B cell (primary cell): ENCODE data around the gene ACRV1. TPM values are rescaled to one million over a fixed set of nuclear protein-coding genes. Genes with fewer than 3 reads are reported as not detected.

Experiments used
- ATAC-seq: fragments of 200-7000 bp; cut with Tn5 transposase; one replicate; pipeline ENCODE4 v1.10.0; 2021; ENCODE audit warnings: low read depth, mild to moderate bottlenecking, moderate number of reproducible peaks, moderate library complexity
- CTCF ChIA-PET: fragments of 350-600 bp; sonication (Branson Sonifier 250); formaldehyde crosslinking; loops from one replicate; lab custom pipeline; 2021; ENCODE audit warnings: antibody characterized with exemption, inconsistent platforms; lab: Charles Lee
- POLR2A ChIA-PET: fragments of 350-600 bp; sonication (Branson Sonifier 250); formaldehyde crosslinking; loops from one replicate; lab custom pipeline; 2021; ENCODE audit warnings: antibody characterized with exemption; lab: Charles Lee
- DNase-seq: peaks from one replicate; pipeline ENCODE4 v3.0.0; 2013
- H2AFZ ChIP-seq: 2 replicates; pipeline ENCODE4 v1.6.1; 2012; ENCODE audit warnings: mild to moderate bottlenecking, low read depth, low read length; ENCODE audit not compliant: insufficient read depth, poor library complexity, severe bottlenecking
- H3K27ac ChIP-seq, 2 donors: 1 replicate in 1 of 2; 2 replicates in 1 of 2; pipeline ENCODE4 v1.5.1; 2012 to 2013; ENCODE audit warnings: low read length in 2 of 2, mild to moderate bottlenecking in 2 of 2, moderate library complexity in 1 of 2
- H3K27me3 ChIP-seq, 4 experiments: fragments of 200-600 bp in 1 of 4; sonication (generic) in 1 of 4; replicated peaks in 1 of 4; 1 replicate in 2 of 4; 2 replicates in 2 of 4; pipeline versions ENCODE4 v1.6.1 to v1.7.0; 2013 to 2016; ENCODE audit warnings: low read length in 3 of 4, mild to moderate bottlenecking in 2 of 4, mixed read lengths in 1 of 4, moderate library complexity in 1 of 4; ENCODE audit not compliant: insufficient read depth in 4 of 4, control insufficient read depth in 3 of 4; ENCODE audit errors: control extremely low read depth in 1 of 4
- H3K36me3 ChIP-seq, 2 experiments: replicated peaks in 1 of 2; 1 replicate in 1 of 2; 2 replicates in 1 of 2; pipeline versions ENCODE4 v1.6.1 to v1.7.1; 2013; ENCODE audit warnings: low read length in 1 of 2; ENCODE audit not compliant: insufficient read depth in 2 of 2, control insufficient read depth in 1 of 2; ENCODE audit errors: control extremely low read depth in 1 of 2, extremely low read depth in 1 of 2
- H3K4me1 ChIP-seq, 2 donors: fragments of 200-600 bp in 1 of 2; sonication (generic) in 1 of 2; 1 replicate in 1 of 2; 2 replicates in 1 of 2; pipeline versions ENCODE4 v1.5.1 to v1.6.1; 2013 to 2017; ENCODE audit warnings: low read length in 2 of 2; ENCODE audit not compliant: control insufficient read depth in 2 of 2, insufficient read depth in 2 of 2
- H3K4me2 ChIP-seq: replicated peaks from 2 replicates; pipeline ENCODE3; 2012; ENCODE audit warnings: mild to moderate bottlenecking, low read depth, low read length; ENCODE audit not compliant: poor library complexity, severe bottlenecking
- H3K4me3 ChIP-seq, 5 experiments: fragments of 200-600 bp in 1 of 5; sonication (generic) in 1 of 5; 1 replicate in 3 of 5; 2 replicates in 2 of 5; pipeline versions ENCODE4 v1.5.1 to v1.7.0; 2011 to 2016; ENCODE audit warnings: low read length in 4 of 5, mild to moderate bottlenecking in 4 of 5, low read depth in 2 of 5, control low read depth in 1 of 5, moderate library complexity in 1 of 5; ENCODE audit not compliant: insufficient read depth in 1 of 5; ENCODE audit errors: control extremely low read depth in 1 of 5, extremely low read depth in 1 of 5
- H3K79me2 ChIP-seq: fragments of 200-600 bp; sonication (generic); one replicate; pipeline ENCODE4 v1.6.0; 2016; ENCODE audit warnings: low read length; ENCODE audit not compliant: control insufficient read depth, insufficient read depth
- H3K9ac ChIP-seq: fragments of 200-600 bp; sonication (generic); 2 replicates; pipeline ENCODE4 v1.6.1; 2017; ENCODE audit warnings: mild to moderate bottlenecking, low read length, moderate library complexity
- H3K9me3 ChIP-seq, 3 donors: one replicate each; pipeline versions ENCODE4 v1.6.1 to v1.7.1; 2013; ENCODE audit warnings: low read length in 2 of 3; ENCODE audit not compliant: control insufficient read depth in 2 of 3, insufficient read depth in 1 of 3; ENCODE audit errors: control extremely low read depth in 1 of 3
- H4K20me1 ChIP-seq: 2 replicates; pipeline ENCODE4 v1.6.0; 2012; ENCODE audit warnings: mild to moderate bottlenecking, low read length; ENCODE audit not compliant: insufficient read depth, control insufficient read depth, poor library complexity, severe bottlenecking
- H3K27ac Mint-ChIP-seq: one replicate; pipeline ENCODE4 v1.8.0; 2021; ENCODE audit warnings: mixed read lengths
- H3K27me3 Mint-ChIP-seq: one replicate; pipeline ENCODE4 v1.8.0; 2021; ENCODE audit warnings: mixed read lengths
- H3K4me1 Mint-ChIP-seq: one replicate; pipeline ENCODE4 v1.8.0; 2021; ENCODE audit warnings: mixed read lengths
- H3K4me3 Mint-ChIP-seq: one replicate; pipeline ENCODE4 v1.8.0; 2021; ENCODE audit warnings: mixed read lengths
- H3K9me3 Mint-ChIP-seq: one replicate; pipeline ENCODE4 v1.8.0; 2022; ENCODE audit warnings: mixed read lengths; ENCODE audit not compliant: insufficient read depth
- CTCF ChIP-seq: fragments of 200-600 bp; IDR thresholded peaks from one replicate; pipeline ENCODE4 v1.8.0; 2022; ENCODE audit warnings: antibody characterized with exemption, mild to moderate bottlenecking
- EZH2 ChIP-seq: IDR thresholded peaks from 2 replicates; pipeline ENCODE4 v1.6.1; 2012; ENCODE audit warnings: borderline replicate concordance, low read depth, mild to moderate bottlenecking, moderate library complexity, low read length; ENCODE audit not compliant: insufficient read depth, poor library complexity, severe bottlenecking
- WGBS: methylation state at CpG from one replicate; pipeline ENCODE4 v1.1.5; 2013; ENCODE audit warnings: missing lambda C conversion rate; ENCODE audit not compliant: insufficient coverage; 5-methylcytosine and 5-hydroxymethylcytosine counted together
- intact Hi-C: fragments of 100-400 bp; cut with micrococcal nuclease; formaldehyde crosslinking; loops from one replicate; pipeline ENCODE4 v1.10.0; 2022
- polyA plus RNA-seq: library from polyadenylated mRNA; depleted of rRNA; stranded (reverse); fragments of >200 nt; gene quantifications from 2 replicates; pipeline ENCODE4 v1.2.3, GENCODE V29; 2012
- total RNA-seq, 2 donors: library from RNA; stranded (reverse); fragments of 120-200 nt in 1 of 2; gene quantifications; 1 replicate in 1 of 2; 2 replicates in 1 of 2; pipeline versions ENCODE4 v1.2.3 to v1.2.4, GENCODE V29; 2013 to 2022

The ACRV1 gene
- total and polyA plus RNA-seq, 2 donors (not counting 1 experiment from before 2014, with no cell fraction given): not detected

GRCh38 chr11:125649465-125650166, 31.0 kb downstream of the ACRV1 start:
- no peaks in the 10 kb centered on the region for H4K20me1 ChIP-seq
- H3K27ac ChIP-seq: no peak overlapping the region
- Mint-ChIP-seq H3K4me1 (no peaks in the 10 kb centered on the region), H3K27ac (no peak overlapping the region), H3K9me3 (no peaks in the 10 kb centered on the region), H3K4me3 (no peak overlapping the region), H3K27me3 (no peaks in the 10 kb centered on the region)
- DNase-seq (no peak), ATAC-seq (no peak)
- no peaks in the 10 kb centered on the region for H3K36me3 ChIP-seq
- H3K9me3 ChIP-seq: no peaks in the 10 kb centered on the region
- ChIA-PET POLR2A (no interaction called here), CTCF (no interaction called here)
- H3K4me2 ChIP-seq: no peak overlapping the region
- H3K4me3 ChIP-seq: no peak overlapping the region
- H2AFZ ChIP-seq: no peak overlapping the region
- TF ChIP-seq CTCF (no peak), EZH2 (no peak)
- intact Hi-C loops: no loop called here
- no peak overlapping the region for H3K9ac ChIP-seq
- no peaks in the 10 kb centered on the region for H3K4me1 ChIP-seq
- H3K27me3 ChIP-seq: no peaks in the 10 kb centered on the region
- H3K79me2 ChIP-seq: no peaks in the 10 kb centered on the region
- 77% methylated on average over 2 of the region's 6 CpGs for WGBS

GRCh38 chr11:125645871-125646270, 34.8 kb downstream of the ACRV1 start:
- no peaks in the 10 kb centered on the region for H3K27me3 ChIP-seq
- H3K9me3 ChIP-seq: no peaks in the 10 kb centered on the region
- Mint-ChIP-seq H3K9me3 (no peaks in the 10 kb centered on the region), H3K4me1 (no peaks in the 10 kb centered on the region), H3K27ac (no peak overlapping the region), H3K4me3 (no peak overlapping the region), H3K27me3 (no peaks in the 10 kb centered on the region)
- ChIA-PET POLR2A (no interaction called here), CTCF (no interaction called here)
- no peak overlapping the region for H3K9ac ChIP-seq
- no peak for DNase-seq
- TF ChIP-seq EZH2: no peak
- TF ChIP-seq CTCF: no peak
- 100% methylated on average over 2 of the region's 3 CpGs for WGBS
- no peak for ATAC-seq
- no peak overlapping the region for H3K4me2 ChIP-seq
- intact Hi-C loops: no loop called here
- no peak overlapping the region for H3K4me3 ChIP-seq
- H4K20me1 ChIP-seq: no peaks in the 10 kb centered on the region
- no peaks in the 10 kb centered on the region for H3K4me1 ChIP-seq
- H2AFZ ChIP-seq: no peak overlapping the region
- no peaks in the 10 kb centered on the region for H3K79me2 ChIP-seq
- H3K27ac ChIP-seq: no peak overlapping the region
- H3K36me3 ChIP-seq: peaks cover 0 to 1% of the 10 kb centered on the region in 2 experiments
